GM19395 (cell line): ENCODE results near the gene CHP1.
"Not testable (repeated sequence)": the region's sequence is repeated elsewhere in the genome, so short reads cannot be mapped to it uniquely, and the experiment has no call there.

Experiments used
- ATAC-seq: cut with Tn5 transposase; IDR thresholded peaks from one replicate; pipeline ENCODE4 v1.9.1; 2021; ENCODE audit warnings: mild to moderate bottlenecking, moderate library complexity; ENCODE audit not compliant: unreplicated experiment

CHP1 gene

DNA sequence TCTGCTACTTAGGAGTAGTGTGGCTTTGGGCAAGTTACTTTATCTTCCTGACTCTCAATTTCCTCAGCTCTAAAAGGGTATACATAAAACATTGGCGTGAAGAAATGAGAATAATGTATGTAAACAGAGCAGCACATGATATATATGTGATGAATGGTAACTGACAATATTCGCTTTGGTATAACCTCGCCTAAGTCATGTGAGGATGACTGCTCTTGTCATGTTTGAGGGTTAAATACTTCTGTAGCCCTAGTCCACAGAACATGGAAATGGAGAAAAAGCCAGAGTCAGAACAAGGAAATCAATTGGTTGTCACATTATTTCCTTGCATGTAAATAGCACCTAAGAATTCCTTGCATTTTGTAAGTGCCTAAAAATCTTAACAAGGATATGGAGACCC lies 25.0 kb downstream of the CHP1 start:
- ATAC-seq, result no peak

DNA sequence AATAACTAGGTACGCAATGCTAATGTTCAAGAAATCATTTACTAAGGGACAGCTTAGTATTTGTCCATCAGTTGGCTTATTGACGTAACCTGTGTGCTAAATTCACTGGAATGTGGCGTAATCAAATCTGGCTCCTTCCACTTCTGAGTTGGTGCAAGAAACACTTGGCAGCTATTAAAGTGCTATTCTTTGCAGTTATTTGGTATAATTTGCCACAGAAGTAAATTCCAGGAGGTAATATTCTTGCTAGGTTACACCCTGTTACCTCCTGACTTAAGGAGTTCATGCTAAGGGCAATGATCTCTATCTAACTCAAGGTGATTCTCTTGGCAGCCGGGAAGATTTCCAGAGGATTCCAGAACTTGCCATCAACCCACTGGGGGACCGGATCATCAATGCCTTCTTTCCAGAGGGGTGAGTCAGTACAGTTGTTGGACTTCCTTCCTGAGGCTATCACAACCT lies 25.5 kb downstream of the CHP1 start:
- no peak for ATAC-seq

DNA sequence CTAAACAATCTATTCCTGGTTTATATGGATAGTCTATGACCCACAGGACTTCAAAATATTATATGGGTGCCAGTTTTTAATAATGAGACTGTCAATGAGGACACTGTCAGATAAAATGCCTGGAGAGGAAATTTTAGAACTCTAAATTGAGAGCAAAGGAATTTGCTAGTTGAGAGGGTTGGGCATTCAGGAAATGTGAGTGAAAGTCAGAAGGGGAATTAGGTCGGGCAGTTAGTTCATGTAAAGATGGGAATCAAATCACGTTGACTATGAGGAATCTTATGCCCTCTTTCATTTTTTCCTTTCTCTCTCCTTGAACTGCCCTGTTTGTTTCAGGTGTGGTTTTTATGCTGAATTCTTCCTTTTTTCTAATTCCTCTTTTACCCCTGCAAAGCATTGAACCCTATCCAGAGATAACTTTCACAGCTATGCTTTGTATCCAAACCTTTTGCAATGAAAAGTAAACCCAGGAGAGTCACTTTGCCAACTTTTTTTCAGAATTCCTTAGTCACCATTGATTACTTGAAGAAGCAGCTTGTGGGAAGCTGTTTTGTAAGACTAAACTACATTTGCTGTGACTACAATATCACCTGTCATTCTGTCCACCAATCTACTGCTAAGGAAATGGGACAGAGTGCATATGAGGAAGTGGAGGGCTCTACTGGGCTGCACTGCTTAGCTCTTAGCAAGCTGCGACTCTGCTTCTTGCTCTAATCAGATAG lies 27.8 kb downstream of the CHP1 start:
- no peak for ATAC-seq

GRCh38 chr15:41259546-41260189 lies 28.6 kb downstream of the CHP1 start:
- no peak for ATAC-seq

DNA sequence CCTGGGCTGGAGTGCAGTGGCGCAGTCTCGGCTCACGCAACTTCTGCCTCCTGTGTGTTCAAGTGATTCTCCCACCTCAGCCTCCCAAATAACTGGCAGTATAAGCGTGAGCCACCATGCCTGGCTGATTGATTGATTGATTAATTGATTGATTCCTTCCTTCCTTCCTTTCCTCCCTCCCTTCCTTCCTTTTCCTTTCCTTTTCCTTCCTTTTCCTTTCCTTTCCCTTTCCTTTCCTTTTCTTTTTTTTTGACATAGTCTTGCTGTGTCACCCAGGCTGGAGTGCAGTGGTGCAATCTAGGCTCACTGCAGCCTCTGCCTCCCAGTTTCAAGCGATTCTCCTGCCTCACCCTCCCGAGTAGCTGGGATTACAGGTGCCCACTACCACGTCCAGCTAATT lies 29.9 kb downstream of the CHP1 start:
- ATAC-seq, result not testable (repeated sequence)

GRCh38 chr15:41262571-41262970 lies 31.5 kb downstream of the CHP1 start:
- no peak for ATAC-seq

DNA sequence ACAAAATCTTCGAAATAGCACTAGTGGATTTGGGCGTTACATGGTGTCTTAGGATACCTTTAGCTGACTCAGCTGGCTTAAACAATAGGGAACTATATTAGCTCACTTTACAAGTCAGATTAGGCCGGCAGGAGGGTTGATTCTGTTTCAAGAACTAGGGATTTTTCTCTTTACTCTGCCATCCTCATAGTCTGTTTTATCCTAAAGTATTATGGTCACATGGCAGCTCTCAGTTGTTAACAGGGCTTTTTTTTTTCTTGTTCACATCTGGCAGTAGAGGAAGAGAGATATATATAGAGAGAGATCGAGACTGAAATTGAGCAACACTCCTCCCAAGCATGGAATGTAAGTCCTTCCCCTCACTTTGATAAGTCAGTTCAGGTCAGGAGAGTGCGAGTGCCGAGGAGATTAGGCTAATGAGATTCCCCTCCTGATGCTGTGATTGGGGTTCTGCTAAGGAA lies 32.9 kb downstream of the CHP1 start:
- ATAC-seq, result no peak

DNA sequence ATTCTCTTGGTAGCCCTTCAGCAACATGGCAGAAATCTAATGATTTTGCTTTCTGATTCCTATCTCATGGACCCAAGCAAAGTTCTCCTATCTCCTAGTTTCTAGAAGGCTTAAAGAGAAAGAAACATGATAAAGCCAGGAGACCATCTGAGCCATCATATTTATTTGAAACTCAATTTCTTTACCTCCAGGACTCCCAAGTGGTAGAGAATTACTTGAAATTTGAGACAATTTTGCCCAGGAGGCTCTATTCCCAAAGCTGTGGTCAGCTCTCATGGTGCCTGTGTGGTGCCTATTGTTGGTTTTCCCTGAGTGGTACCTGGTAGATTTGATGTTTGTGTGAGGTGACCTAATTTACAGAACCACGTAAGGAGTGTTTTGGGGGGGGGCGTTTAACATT lies 38.8 kb downstream of the CHP1 start:
- no peak for ATAC-seq

- no peak for ATAC-seq
Measured at GRCh38 chr15:41276831-41277230, 45.8 kb downstream of the CHP1 start.

- no peak for ATAC-seq
Measured at GRCh38 chr15:41278319-41278718, 47.3 kb downstream of the CHP1 start.

GRCh38 chr15:41279535-41280283 lies 48.6 kb downstream of the CHP1 start:
- ATAC-seq, result no peak

GRCh38 chr15:41281236-41281635 lies 50.2 kb downstream of the CHP1 start:
- ATAC-seq, result no peak

- not testable (repeated sequence) for ATAC-seq
Measured at GRCh38 chr15:41282436-41282835, 51.4 kb downstream of the CHP1 start.

- ATAC-seq, result not testable (repeated sequence)
Measured at GRCh38 chr15:41282980-41283652, 52.0 kb downstream of the CHP1 start.

DNA sequence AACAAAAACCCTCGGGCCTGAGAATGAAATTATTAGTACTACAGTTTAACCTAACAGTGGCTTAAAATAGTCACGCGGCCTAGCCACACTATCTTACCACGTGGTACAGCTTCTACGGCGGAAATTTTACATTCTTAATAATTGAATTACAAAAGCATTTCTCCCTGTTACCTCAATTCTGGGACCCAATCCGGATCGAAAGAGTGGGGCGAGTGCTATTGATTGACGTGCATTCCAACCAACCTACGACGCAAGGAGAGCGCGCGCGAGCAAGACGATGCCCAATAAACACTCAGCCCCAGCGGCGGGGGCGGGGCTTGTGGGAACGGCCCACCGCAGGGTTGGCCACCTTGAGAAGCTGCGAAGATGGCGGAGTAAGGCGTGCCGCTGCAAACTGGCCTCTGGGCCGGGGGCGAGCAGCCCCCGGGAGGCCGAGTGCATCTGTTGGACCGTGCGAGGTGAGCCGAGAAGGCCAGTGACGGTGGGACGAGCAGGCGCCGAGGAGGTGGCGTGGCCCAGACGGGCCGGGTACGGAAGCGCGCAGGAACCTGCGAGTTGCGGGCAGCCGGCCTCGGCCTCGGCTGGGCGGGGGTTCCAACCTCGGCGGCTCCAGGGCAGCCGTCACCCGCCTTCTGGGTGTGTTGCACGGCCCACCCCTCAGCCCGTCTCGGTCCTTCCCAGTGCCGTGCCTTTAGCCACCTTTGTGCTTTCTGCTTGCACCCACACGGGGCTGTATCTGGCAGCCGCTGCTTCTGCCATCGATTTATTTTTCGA lies 52.8 kb downstream of the CHP1 start:
- ATAC-seq, result peak; percentile 95

- no peak for ATAC-seq
Measured at GRCh38 chr15:41284427-41285177, 53.5 kb downstream of the CHP1 start.

GRCh38 chr15:41285285-41285684 lies 54.2 kb downstream of the CHP1 start:
- no peak for ATAC-seq

GRCh38 chr15:41286665-41287333 lies 55.7 kb downstream of the CHP1 start:
- ATAC-seq, result no peak

- ATAC-seq, result no peak
Measured at GRCh38 chr15:41288464-41288863, 57.4 kb downstream of the CHP1 start.
